ENCODE measurements around the gene PRR23E. TPM values are rescaled to one million over a fixed set of nuclear protein-coding genes. Genes with fewer than 3 reads are reported as not detected.

The PRR23E gene
- total and polyA plus RNA-seq, 10 of the 15 experiments (the other 5 are each of a cell fraction or from before 2014, with no cell fraction given), result not detected

- FAIRE-seq (no peak), ATAC-seq (no peak), DNase-seq (ENCODE audit: low read depth, low spot score) (no peak)
- in situ Hi-C loops (cut with MboI), result no loop called here
- ChIA-PET RAD21 (ENCODE audit: unreplicated experiment) (no interaction called here), SMC1A (ENCODE audit: uncharacterized antibody, unreplicated experiment) (no interaction called here), CTCF (no interaction called here), POLR2A (interaction anchor here (0.5 to 0.6 kb wide), 2 partner anchors 37 to 264 kb away, joined by 3 to 4 read pairs; no protein-coding TSS in a partner anchor)
- no TSS peak for BruUV-seq (replicated peaks)
- Histone ChIP-seq H3K79me2 (ENCODE audit: control insufficient read depth, insufficient read depth, low read length) (no peaks in the 10 kb centered on the region), H3K36me3 (ENCODE audit: control insufficient read depth in 2 of 2, insufficient read depth in 2 of 2, low read length in 1 of 2) (no peaks in the 10 kb centered on the region), H2AFZ (ENCODE audit: control insufficient read depth, low read depth, low read length) (no peak overlapping the region), H3K9ac (ENCODE audit: control insufficient read depth, insufficient read depth, low read length) (no peak overlapping the region), H3K27me3 (replicated peaks in 1 of 2; ENCODE audit: control insufficient read depth in 2 of 2, insufficient read depth in 2 of 2, low read length in 1 of 2) (peaks cover 0 to 5% of the 10 kb centered on the region in 2 experiments; a peak in 2 of 4 replicates), H3K4me2 (ENCODE audit: control insufficient read depth, insufficient read depth) (no peak overlapping the region), H3K4me1 (ENCODE audit: control insufficient read depth, insufficient read depth, low read length) (no peaks in the 10 kb centered on the region), H3K4me3 (no peak overlapping the region), H4K20me1 (ENCODE audit: control insufficient read depth, insufficient read depth) (no peaks in the 10 kb centered on the region), H3K9me3 (replicated peaks; ENCODE audit: control insufficient read depth, insufficient read depth, low read length) (no peaks in the 10 kb centered on the region), H3K27ac (ENCODE audit: control insufficient read depth, insufficient read depth) (no peak overlapping the region)
- WGBS (ENCODE audit: insufficient coverage, insufficient replicate concordance, low lambda C conversion rate, missing lambda C conversion rate), result under 1% methylated on average over 9 of the region's 9 CpGs
- intact Hi-C loops (cut with micrococcal nuclease; ENCODE audit: unreplicated experiment), result no loop called here
- TF ChIP-seq, protein P1, sequence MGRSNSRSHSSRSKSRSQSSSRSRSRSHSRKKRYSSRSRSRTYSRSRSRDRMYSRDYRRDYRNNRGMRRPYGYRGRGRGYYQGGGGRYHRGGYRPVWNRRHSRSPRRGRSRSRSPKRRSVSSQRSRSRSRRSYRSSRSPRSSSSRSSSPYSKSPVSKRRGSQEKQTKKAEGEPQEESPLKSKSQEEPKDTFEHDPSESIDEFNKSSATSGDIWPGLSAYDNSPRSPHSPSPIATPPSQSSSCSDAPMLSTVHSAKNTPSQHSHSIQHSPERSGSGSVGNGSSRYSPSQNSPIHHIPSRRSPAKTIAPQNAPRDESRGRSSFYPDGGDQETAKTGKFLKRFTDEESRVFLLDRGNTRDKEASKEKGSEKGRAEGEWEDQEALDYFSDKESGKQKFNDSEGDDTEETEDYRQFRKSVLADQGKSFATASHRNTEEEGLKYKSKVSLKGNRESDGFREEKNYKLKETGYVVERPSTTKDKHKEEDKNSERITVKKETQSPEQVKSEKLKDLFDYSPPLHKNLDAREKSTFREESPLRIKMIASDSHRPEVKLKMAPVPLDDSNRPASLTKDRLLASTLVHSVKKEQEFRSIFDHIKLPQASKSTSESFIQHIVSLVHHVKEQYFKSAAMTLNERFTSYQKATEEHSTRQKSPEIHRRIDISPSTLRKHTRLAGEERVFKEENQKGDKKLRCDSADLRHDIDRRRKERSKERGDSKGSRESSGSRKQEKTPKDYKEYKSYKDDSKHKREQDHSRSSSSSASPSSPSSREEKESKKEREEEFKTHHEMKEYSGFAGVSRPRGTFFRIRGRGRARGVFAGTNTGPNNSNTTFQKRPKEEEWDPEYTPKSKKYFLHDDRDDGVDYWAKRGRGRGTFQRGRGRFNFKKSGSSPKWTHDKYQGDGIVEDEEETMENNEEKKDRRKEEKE (IDR thresholded peaks at IDR 0.05), result no peak
- TF ChIP-seq RELA (IDR thresholded peaks at IDR 0.05; ENCODE audit: borderline replicate concordance, partially characterized antibody) (no peak), ZNF274 (IDR thresholded peaks at IDR 0.05; ENCODE audit: insufficient read depth, insufficient read length) (no peak), NFYB (IDR thresholded peaks at IDR 0.05; ENCODE audit: insufficient read depth, low read depth, low read length) (no peak), SUZ12 (IDR thresholded peaks at IDR 0.05; ENCODE audit: unreplicated experiment) (no peak), MTA2 (IDR thresholded peaks at IDR 0.05; ENCODE audit: low read depth) (no peak), FOXK2 (IDR thresholded peaks at IDR 0.05) (no peak), FOS (IDR thresholded peaks at IDR 0.05; ENCODE audit: borderline replicate concordance, extremely low read depth, insufficient read length) (no peak), SRF (IDR thresholded peaks at IDR 0.05; ENCODE audit: low read depth in 2 of 2, low read length in 2 of 2) (no peak)
- TF ChIP-seq, protein P2, sequence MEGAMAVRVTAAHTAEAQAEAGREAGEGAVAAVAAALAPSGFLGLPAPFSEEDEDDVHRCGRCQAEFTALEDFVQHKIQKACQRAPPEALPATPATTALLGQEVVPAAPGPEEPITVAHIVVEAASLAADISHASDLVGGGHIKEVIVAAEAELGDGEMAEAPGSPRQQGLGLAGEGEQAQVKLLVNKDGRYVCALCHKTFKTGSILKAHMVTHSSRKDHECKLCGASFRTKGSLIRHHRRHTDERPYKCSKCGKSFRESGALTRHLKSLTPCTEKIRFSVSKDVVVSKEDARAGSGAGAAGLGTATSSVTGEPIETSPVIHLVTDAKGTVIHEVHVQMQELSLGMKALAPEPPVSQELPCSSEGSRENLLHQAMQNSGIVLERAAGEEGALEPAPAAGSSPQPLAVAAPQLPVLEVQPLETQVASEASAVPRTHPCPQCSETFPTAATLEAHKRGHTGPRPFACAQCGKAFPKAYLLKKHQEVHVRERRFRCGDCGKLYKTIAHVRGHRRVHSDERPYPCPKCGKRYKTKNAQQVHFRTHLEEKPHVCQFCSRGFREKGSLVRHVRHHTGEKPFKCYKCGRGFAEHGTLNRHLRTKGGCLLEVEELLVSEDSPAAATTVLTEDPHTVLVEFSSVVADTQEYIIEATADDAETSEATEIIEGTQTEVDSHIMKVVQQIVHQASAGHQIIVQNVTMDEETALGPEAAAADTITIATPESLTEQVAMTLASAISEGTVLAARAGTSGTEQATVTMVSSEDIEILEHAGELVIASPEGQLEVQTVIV (IDR thresholded peaks at IDR 0.05; ENCODE audit: borderline replicate concordance, partially characterized antibody), result no peak
- TF ChIP-seq, protein P3, sequence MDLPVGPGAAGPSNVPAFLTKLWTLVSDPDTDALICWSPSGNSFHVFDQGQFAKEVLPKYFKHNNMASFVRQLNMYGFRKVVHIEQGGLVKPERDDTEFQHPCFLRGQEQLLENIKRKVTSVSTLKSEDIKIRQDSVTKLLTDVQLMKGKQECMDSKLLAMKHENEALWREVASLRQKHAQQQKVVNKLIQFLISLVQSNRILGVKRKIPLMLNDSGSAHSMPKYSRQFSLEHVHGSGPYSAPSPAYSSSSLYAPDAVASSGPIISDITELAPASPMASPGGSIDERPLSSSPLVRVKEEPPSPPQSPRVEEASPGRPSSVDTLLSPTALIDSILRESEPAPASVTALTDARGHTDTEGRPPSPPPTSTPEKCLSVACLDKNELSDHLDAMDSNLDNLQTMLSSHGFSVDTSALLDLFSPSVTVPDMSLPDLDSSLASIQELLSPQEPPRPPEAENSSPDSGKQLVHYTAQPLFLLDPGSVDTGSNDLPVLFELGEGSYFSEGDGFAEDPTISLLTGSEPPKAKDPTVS (IDR thresholded peaks at IDR 0.05; ENCODE audit: low read depth, low read length), result no peak
- TF ChIP-seq, protein P4, sequence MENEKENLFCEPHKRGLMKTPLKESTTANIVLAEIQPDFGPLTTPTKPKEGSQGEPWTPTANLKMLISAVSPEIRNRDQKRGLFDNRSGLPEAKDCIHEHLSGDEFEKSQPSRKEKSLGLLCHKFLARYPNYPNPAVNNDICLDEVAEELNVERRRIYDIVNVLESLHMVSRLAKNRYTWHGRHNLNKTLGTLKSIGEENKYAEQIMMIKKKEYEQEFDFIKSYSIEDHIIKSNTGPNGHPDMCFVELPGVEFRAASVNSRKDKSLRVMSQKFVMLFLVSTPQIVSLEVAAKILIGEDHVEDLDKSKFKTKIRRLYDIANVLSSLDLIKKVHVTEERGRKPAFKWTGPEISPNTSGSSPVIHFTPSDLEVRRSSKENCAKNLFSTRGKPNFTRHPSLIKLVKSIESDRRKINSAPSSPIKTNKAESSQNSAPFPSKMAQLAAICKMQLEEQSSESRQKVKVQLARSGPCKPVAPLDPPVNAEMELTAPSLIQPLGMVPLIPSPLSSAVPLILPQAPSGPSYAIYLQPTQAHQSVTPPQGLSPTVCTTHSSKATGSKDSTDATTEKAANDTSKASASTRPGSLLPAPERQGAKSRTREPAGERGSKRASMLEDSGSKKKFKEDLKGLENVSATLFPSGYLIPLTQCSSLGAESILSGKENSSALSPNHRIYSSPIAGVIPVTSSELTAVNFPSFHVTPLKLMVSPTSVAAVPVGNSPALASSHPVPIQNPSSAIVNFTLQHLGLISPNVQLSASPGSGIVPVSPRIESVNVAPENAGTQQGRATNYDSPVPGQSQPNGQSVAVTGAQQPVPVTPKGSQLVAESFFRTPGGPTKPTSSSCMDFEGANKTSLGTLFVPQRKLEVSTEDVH (IDR thresholded peaks at IDR 0.05; ENCODE audit: low read depth, partially characterized antibody), result no peak
Measured at GRCh38 chr3:127167315-127168043, 25.5 kb upstream of the PRR23E start.
